GM12891 (cell line): ENCODE results near the gene FAM228A.

Source experiments
- POLR2AphosphoS5 ChIP-seq: IDR thresholded peaks from 2 replicates; pipeline ENCODE4 v1.6.1; 2011; ENCODE audit warnings: low read depth, low read length, control low read depth
- POU2F2 ChIP-seq: IDR thresholded peaks from 2 replicates; pipeline ENCODE4 v1.6.1; 2011; ENCODE audit warnings: low read depth, mild to moderate bottlenecking, control low read depth, low read length, moderate library complexity
- SPI1 ChIP-seq: IDR thresholded peaks from 2 replicates; pipeline ENCODE4 v1.6.1; 2011; ENCODE audit warnings: low read depth, low read length, control low read depth

- TF ChIP-seq POLR2AphosphoS5 (no peak), SPI1 (no peak), POU2F2 (no peak)
Measured at GRCh38 chr2:24210723-24211122, 35.9 kb downstream of the FAM228A start.
